22Rv1 (cell line): ENCODE measurements around the gene PPP1R1B.

Source experiments
- ZFX ChIP-seq: fragments of 450-650 bp; IDR thresholded peaks from 2 replicates; pipeline ENCODE4 v1.6.1; 2017; ENCODE audit warnings: antibody characterized with exemption, borderline replicate concordance
- TF ChIP-seq, protein P1 (sequence below): fragments of 450-650 bp; IDR thresholded peaks from 2 replicates; pipeline ENCODE4 v1.5.1; 2017; ENCODE audit warnings: mild to moderate bottlenecking

DNA sequence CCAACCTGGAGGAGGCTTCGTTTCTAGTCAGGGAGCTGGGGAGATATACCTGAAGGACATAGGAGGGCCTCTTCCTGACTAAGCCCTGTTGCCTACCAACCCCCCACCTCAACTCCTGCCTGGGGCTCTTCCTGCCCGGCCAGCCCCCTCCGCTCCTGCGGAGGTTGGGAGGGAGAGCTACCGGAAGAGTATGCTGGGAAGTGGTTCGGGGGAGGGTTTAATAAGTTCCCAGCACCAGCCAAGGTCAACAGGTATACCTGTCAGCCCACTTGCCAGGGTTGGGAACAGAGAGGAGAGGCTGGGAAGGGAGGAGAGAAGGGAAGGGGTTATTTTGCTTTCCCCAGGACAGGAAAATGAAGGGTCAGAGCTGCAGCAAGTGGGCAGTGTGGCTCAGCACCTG lies 4.7 kb downstream of the PPP1R1B start:
- TF ChIP-seq, protein P1, sequence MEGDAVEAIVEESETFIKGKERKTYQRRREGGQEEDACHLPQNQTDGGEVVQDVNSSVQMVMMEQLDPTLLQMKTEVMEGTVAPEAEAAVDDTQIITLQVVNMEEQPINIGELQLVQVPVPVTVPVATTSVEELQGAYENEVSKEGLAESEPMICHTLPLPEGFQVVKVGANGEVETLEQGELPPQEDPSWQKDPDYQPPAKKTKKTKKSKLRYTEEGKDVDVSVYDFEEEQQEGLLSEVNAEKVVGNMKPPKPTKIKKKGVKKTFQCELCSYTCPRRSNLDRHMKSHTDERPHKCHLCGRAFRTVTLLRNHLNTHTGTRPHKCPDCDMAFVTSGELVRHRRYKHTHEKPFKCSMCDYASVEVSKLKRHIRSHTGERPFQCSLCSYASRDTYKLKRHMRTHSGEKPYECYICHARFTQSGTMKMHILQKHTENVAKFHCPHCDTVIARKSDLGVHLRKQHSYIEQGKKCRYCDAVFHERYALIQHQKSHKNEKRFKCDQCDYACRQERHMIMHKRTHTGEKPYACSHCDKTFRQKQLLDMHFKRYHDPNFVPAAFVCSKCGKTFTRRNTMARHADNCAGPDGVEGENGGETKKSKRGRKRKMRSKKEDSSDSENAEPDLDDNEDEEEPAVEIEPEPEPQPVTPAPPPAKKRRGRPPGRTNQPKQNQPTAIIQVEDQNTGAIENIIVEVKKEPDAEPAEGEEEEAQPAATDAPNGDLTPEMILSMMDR, result no peak
- TF ChIP-seq ZFX, result no peak
